ENCODE results near the gene CACNA2D4.
"Not testable (repeated sequence)": the region's sequence is repeated elsewhere in the genome, so short reads cannot be mapped to it uniquely, and the experiment has no call there.

The CACNA2D4 gene

GRCh38 chr12:1832801-1833595, 85.5 kb downstream of the CACNA2D4 start:
- no peak for DNase-seq (ENCODE audit: low read depth)

DNA sequence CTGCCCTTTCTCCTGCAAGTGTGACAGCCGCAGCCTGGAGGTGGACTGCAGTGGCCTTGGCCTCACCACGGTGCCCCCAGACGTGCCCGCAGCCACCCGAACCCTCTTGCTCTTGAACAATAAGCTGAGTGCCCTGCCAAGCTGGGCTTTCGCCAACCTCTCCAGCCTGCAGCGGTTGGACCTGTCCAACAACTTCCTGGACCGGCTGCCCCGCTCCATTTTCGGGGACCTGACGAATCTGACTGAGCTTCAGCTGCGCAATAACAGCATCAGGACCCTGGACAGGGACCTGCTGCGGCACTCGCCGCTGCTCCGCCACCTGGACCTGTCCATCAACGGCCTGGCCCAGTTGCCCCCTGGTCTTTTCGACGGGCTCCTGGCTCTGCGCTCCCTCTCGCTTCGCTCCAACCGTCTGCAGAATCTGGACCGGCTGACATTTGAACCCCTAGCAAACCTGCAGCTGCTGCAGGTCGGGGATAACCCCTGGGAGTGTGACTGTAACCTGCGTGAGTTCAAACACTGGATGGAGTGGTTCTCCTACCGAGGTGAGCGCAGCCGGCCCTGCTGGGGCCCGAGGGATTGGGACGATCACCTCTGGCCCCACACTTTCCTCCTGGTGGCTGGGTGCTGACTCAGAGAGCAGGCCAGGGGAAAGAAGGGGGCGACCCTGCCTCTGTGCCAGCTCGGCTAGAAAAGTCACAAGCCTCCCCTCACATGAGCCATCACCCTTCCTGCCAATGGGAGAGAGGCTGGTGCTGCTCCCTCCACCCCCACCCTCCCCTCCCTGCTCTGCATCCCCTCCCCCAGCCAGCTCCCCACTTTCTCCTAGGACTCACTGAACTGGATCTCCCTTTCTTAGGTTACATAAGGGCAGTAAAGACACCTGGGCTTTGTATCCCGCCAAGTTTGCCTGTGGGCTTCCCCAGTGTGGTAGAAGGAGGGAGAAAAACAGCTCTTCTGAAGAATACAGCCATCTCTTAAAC, 87.2 kb downstream of the CACNA2D4 start:
- no peak for DNase-seq (ENCODE audit: low read depth)

- DNase-seq (ENCODE audit: low read depth), result no peak
Observed at GRCh38 chr12:1830401-1830845, 88.0 kb downstream of the CACNA2D4 start.

GRCh38 chr12:1829306-1829900, 89.0 kb downstream of the CACNA2D4 start:
- no peak for DNase-seq (ENCODE audit: low read depth)

DNA sequence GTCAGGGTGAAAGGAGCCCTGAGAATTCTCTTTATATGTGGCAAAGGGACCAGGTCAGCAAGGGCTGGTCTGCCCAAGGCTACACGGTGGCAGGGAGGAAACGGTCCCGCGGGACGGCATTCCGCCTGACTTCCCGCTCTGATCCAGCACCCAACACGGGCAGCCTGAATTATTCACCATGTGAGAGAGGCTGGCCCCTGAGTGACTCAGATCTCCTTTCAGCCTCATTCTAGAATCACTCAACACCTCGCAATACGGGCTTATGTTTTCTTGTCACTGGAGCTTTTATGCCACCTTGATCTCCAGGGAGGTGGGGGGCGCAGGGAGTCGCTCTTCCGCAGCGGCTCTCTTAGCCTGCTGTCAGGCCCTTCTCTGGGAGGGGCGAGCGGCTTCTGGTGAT, 89.6 kb downstream of the CACNA2D4 start:
- no peak for DNase-seq (ENCODE audit: low read depth)

- no peak for DNase-seq (ENCODE audit: low read depth)
Observed at GRCh38 chr12:1827826-1828805, 90.3 kb downstream of the CACNA2D4 start.

GRCh38 chr12:1826867-1827705, 91.4 kb downstream of the CACNA2D4 start:
- no peak for DNase-seq (ENCODE audit: low read depth)

DNA sequence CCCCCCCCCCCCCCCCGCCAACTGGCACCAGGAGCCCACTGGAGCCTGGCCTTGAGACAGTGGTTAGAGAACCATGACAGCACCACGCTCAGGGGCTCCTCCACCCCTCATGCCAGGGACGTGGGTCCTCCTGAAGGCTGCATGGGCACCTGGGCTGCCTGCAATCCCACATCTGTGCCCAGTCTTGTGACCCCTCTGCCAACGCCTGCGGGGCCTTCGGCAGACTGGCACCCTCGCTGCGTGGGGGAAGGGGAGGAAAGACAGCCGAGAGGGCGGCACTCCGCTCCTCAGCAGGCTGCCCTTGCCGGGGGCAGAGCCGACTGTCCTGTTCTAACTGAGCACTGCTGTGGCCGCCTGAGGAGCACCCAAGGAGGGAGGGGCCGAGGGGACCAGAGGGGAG, 92.1 kb downstream of the CACNA2D4 start:
- DNase-seq (ENCODE audit: low read depth), result no peak

DNA sequence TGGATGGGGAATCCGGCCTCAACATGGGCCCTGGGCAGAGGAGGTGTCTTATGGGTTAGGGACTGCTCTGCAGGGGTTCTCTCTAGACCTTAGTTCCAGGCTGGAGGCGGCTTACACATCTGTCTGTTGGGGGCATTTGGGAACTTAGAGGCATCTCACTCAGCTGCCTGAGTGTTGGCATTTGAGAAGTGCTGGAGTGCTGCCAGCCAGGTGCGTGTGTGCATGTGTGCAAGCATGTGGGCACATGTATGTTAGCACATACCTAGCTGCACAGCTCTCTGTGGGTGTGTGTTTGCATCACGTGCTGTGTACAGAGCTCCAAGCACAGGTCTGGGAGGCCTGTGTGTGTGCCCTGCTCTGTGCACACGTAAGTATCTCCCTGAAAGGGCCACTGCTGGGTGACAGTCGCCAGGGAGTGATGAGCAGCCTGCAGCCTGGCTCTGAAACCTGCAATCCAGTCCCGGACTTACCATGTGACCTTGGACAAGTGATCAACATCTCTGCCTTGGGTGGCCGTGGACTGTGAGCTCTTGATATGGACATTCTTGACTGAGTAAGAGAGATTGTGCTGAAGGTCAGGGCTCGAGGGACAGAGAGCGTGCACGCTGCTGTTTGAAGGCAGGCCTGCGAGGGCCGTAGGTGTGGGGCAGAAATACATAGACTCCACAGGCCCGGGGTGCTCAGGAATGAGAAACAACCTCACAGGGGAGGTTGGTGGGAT, 92.9 kb downstream of the CACNA2D4 start:
- no peak for DNase-seq (ENCODE audit: low read depth)

DNA sequence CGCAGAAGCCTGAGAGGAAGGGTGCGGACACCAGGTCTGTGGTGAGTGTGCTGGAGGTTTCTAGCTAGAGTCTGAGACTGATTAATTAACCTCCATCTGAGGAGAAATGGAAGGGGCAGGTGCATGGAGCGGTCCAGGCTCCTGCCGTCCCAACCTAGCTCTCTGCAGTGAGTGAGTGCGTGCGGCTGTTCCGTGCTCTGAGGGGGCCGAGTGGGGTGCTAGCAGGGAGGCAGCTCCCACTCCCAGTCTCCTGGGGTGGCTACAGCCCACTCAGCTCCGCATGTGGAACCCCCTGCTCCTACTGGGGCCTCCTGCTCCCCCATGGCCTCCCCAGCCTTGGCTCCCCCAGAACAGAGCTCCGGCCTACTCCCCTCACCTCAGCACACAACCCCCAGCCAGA, 95.2 kb downstream of the CACNA2D4 start:
- DNase-seq (ENCODE audit: low read depth), result no peak

DNA sequence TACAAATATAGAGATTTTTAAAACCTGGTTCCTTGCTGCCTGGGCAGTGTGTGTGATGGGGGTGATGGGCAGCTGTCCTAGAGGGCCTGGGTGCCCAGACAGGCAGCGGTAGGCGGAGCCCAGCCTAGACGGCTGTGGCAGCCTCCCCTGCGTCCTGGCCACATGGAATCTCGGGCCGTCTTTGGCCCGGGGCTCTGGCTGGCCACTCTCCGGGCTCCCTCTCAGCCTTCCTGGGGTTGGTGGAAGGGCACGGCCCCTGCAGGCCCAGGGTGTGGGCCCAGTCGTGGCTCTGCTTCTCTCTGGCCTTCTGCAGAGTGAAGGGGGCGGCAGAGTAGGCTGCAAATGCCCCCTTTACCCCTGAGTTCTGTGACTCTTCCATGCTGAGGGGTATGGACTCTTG, 95.8 kb downstream of the CACNA2D4 start:
- no peak for DNase-seq (ENCODE audit: low read depth)

DNA sequence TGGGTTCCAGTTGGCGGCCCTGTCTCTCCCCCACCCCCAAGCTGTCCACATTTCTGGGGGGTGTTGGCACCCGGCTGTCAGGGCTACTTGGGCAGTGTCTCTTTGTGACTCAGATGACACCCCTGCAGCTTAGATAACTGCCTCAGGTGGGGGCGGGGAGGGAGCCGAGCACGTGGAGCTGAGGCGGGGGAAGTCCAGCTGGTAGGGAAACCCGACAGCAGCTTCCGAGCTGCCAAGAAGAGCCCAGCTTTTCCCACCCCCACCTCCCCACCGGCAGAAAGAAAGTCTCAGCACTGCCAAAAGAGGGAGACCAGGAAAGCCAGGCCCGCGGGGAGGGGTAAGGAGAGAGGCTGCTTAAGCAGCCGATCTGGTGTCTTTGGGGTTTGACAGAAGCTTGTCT, 96.6 kb downstream of the CACNA2D4 start:
- no peak for DNase-seq (ENCODE audit: low read depth)

GRCh38 chr12:1820896-1821291, 97.6 kb downstream of the CACNA2D4 start:
- DNase-seq (ENCODE audit: low read depth), result no peak

DNA sequence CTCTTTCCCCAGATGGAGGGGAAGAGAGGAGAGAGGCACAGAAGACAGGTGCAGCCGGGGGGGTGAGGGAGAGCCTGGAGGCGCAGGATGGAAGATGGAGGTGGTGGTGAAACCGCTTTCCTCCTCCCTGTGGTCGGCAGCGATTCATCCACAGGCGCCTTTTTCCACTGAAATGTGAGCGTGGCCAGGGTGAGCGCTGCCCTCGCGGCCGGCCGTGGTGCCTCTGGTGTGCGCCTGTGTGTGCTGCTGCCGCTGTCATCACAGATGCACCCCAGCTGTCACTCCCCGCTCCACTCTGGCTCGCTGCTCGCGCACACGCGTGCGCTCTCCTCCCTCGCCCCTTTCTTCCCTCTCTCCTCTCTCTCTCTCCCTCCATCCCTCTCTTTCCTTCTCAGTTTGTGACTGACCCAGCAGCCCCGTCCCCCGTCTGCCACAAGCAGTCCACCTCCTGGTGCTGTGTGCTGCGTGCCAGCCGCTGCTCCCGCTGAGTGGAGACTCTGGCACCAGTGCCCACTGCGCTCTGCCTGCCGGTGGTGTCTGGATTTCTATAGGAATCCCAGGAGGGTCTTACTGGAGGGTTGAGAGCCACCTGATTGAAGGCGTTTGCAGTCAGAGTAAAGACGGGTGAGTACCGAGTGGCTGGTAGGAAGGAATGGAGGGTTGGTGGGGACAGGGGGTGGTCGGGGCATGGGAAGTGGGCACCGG, 98.1 kb downstream of the CACNA2D4 start, which contains the start of gene LRTM2:
Gene LRTM2, plus strand, starts transcription at position 375 of the 705 bp plus-strand sequence. CDS start 7,584 bp downstream, outside the sequence.
- DNase-seq (ENCODE audit: low read depth), result no peak

- no peak for DNase-seq (ENCODE audit: low read depth)
Observed at GRCh38 chr12:1819571-1819970, 98.9 kb downstream of the CACNA2D4 start.

DNA sequence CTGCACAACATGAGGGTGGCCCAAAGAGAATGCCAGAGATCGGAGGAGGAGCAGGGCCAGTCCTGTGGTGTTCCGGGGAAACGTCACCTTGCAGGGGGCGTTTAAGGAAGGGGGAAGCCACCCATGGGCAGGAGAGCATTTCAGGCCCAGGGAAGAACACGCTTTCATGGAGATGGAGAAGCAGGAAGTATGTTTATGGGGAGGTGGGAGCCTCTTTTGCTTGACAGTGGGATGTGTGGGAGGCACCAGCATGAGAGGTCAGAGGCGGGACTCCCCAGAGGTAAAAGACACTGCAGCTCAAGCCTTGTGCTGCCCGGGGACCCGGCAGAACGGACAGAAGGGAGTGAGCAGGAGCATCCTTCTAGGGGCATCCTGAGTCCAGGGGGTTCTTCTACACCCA, 99.4 kb downstream of the CACNA2D4 start:
- no peak for DNase-seq (ENCODE audit: low read depth)

GRCh38 chr12:1817928-1818327, 100.5 kb downstream of the CACNA2D4 start:
- DNase-seq (ENCODE audit: low read depth), result not testable (repeated sequence)

DNA sequence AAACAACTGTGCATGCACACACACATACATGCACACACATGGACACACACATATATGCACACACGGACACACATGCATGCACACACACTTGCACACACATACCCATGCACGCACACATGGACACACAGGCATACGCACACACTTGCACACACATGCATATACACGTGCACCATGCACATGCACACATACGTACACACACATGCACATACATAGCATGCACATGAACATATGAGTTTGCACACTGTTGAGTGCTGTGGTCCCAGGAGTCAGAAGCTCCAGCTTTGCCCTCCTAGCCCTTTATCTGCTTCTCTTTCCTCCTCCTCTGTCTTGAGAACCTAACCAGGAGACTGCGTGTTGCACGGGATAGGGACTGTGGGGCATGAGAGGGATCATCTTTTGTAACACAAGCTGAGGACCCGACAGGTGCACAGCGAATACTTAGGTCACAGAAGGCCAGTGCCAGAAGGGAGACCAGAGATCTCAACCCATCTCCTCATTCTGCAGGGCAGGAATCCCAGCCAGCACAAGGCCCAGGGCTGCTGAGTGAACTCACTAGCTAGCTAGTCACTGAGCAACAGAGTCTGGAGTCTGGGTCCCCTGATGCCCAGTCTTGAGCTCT, 101.6 kb downstream of the CACNA2D4 start:
- no peak for DNase-seq (ENCODE audit: low read depth)

Data from stimulated activated CD8-positive, alpha-beta memory T cell treated with anti-CD3 and anti-CD28 coated beads, Interleukin-12 subunit alpha, Interleukin-12 subunit beta, amount 100 ng/mL, for 4 hours (primary cell).